Sigmoid colon (tissue), 7 donors: Measurements from ENCODE around the gene WNK2. TPM values are rescaled to one million over a fixed set of nuclear protein-coding genes. Genes with fewer than 3 reads are reported as not detected.

ENCODE experiments used
- DNase-seq: peaks from one replicate; pipeline ENCODE4 v3.0.0-alpha.2; 2019
- H3K27ac ChIP-seq, 4 donors: fragments of 200-600 bp; sonication (generic); one replicate each; pipeline ENCODE4 v1.5.1; 2016 to 2019; ENCODE audit warnings: mild to moderate bottlenecking in 1 of 4
- H3K27me3 ChIP-seq, 3 donors: fragments of 200-600 bp; sonication (generic); one replicate each; pipeline ENCODE4 v1.5.1; 2019; ENCODE audit warnings: mild to moderate bottlenecking in 1 of 3
- H3K36me3 ChIP-seq, 4 donors: fragments of 200-600 bp; sonication (generic); one replicate each; pipeline ENCODE4 v1.5.1; 2016 to 2019
- H3K4me1 ChIP-seq, 4 donors: fragments of 200-600 bp; sonication (generic); one replicate each; pipeline ENCODE4 v1.5.1; 2017 to 2019
- H3K4me3 ChIP-seq, 4 donors: fragments of 200-600 bp; sonication (generic); one replicate each; pipeline ENCODE4 v1.5.1; 2017 to 2019; ENCODE audit warnings: mild to moderate bottlenecking in 2 of 4, moderate library complexity in 1 of 4
- H3K9me3 ChIP-seq, 4 donors: fragments of 200-600 bp in 3 of 4; sonication (generic) in 3 of 4; one replicate each; pipeline versions ENCODE4 v1.5.1 to v1.6.1; 2013 to 2019
- EP300 ChIP-seq, 4 donors: sonication (generic); formaldehyde crosslinking; IDR thresholded peaks; one replicate each; pipeline ENCODE4 v1.6.1; 2017; ENCODE audit warnings: antibody characterized with exemption in 4 of 4
- POLR2A ChIP-seq, 2 donors: fragments of 450-650 bp; IDR thresholded peaks; one replicate each; pipeline ENCODE4 v1.6.1; 2016; ENCODE audit warnings: antibody characterized with exemption in 2 of 2, mild to moderate bottlenecking in 2 of 2, moderate library complexity in 2 of 2
- POLR2AphosphoS5 ChIP-seq, 4 donors: sonication (generic); formaldehyde crosslinking; IDR thresholded peaks; one replicate each; pipeline ENCODE4 v1.6.1; 2017; ENCODE audit warnings: antibody characterized with exemption in 4 of 4
- WGBS, 2 donors: extraction: QIAGEN DNeasy Blood & Tissue Kit; methylation state at CpG; one replicate each; pipeline ENCODE4 v1.1.7; 2013; 5-methylcytosine and 5-hydroxymethylcytosine counted together
- intact Hi-C: fragments of 100-400 bp; cut with DNase I; formaldehyde crosslinking; loops from one replicate; pipeline ENCODE4 v1.15.1; 2023
- polyA plus RNA-seq, 3 donors: library from polyadenylated mRNA; stranded (reverse); fragments of 200-250 nt; gene quantifications; one replicate each; pipeline ENCODE4 v1.2.3, GENCODE V29; 2013
- total RNA-seq, 4 donors: library from RNA; depleted of rRNA; stranded (reverse); fragments of >200 nt; gene quantifications; one replicate each; pipeline ENCODE4 v1.1.0, GENCODE V29; 2016
- TF ChIP-seq, protein P1 (sequence below), 4 experiments: fragments of 450-650 bp in 3 of 4; fragments of 200-600 bp in 1 of 4; IDR thresholded peaks; one replicate each; pipeline ENCODE4 v1.5.1; 2016 to 2019; ENCODE audit warnings: antibody characterized with exemption in 4 of 4, mild to moderate bottlenecking in 3 of 4, moderate library complexity in 2 of 4
- donor health status: healthy with polysubstance abuse.
- donor health status: Bipolar disorder and iron deficiency.
- donor health status: healthy.

The WNK2 gene
- total and polyA plus RNA-seq, 7 donors: 12.6 to 95.8 (median 20.0) TPM

DNA sequence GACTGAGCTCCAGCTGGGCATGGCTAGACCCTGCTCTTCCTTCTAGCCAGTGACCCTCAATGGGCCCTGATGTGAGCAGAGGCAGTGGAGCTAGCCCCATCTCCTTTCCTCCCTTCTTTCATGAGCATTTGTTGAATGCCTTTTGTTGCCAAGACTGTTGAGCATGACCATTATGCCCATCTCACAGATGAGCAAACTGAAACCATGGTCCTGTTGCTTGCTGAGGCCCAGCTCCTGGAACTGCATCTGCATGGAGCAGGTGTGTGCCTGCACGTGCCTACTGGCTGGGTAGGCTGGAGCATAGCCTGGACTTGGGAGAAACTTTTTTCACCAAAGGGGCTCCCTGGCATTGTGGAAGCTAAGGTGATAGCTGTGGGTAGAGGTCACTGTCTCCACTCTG is 3.0 kb upstream of the WNK2 start:
- H3K4me1 ChIP-seq: peaks cover 0 to 29% (median 26%) of the 10 kb centered on the region in 4 donors
- no peak overlapping the region for H3K4me3 ChIP-seq
- WGBS, 2 donors: 68 to 86% methylated on average over 1 of the region's 1 CpG
- H3K9me3 ChIP-seq: no peaks in the 10 kb centered on the region
- no peaks in the 10 kb centered on the region for H3K36me3 ChIP-seq
- TF ChIP-seq EP300 (IDR thresholded peaks at IDR 0.05): no peak
- no peak for TF ChIP-seq POLR2AphosphoS5 (IDR thresholded peaks at IDR 0.05)
- TF ChIP-seq POLR2A (IDR thresholded peaks at IDR 0.05): no peak
- TF ChIP-seq, protein P1, sequence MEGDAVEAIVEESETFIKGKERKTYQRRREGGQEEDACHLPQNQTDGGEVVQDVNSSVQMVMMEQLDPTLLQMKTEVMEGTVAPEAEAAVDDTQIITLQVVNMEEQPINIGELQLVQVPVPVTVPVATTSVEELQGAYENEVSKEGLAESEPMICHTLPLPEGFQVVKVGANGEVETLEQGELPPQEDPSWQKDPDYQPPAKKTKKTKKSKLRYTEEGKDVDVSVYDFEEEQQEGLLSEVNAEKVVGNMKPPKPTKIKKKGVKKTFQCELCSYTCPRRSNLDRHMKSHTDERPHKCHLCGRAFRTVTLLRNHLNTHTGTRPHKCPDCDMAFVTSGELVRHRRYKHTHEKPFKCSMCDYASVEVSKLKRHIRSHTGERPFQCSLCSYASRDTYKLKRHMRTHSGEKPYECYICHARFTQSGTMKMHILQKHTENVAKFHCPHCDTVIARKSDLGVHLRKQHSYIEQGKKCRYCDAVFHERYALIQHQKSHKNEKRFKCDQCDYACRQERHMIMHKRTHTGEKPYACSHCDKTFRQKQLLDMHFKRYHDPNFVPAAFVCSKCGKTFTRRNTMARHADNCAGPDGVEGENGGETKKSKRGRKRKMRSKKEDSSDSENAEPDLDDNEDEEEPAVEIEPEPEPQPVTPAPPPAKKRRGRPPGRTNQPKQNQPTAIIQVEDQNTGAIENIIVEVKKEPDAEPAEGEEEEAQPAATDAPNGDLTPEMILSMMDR (IDR thresholded peaks at IDR 0.05): no peak
- no peak overlapping the region for H3K27ac ChIP-seq
- intact Hi-C loops: loop anchor here (10.0 kb wide), 1 partner anchor 274 kb away; the partner anchor contains the start of genes FAM120A and FAM120AOS
- DNase-seq: no peak
- H3K27me3 ChIP-seq: peaks cover 0 to 6% (median 0%) of the 10 kb centered on the region in 3 donors

GRCh38 chr9:93181672-93182435 is 2.1 kb upstream of the WNK2 start:
- Histone ChIP-seq H3K9me3 (no peaks in the 10 kb centered on the region), H3K4me1 (peaks cover 0 to 39% (median 35%) of the 10 kb centered on the region in 4 donors), H3K27ac (no peak overlapping the region), H3K36me3 (no peaks in the 10 kb centered on the region), H3K4me3 (no peak overlapping the region), H3K27me3 (peaks cover 0 to 6% (median 0%) of the 10 kb centered on the region in 3 donors)
- no peak for DNase-seq
- 84 to 88% methylated on average over 5 of the region's 5 CpGs for WGBS, 2 donors
- intact Hi-C loops: loop anchor here (10.0 kb wide), 1 partner anchor 273 kb away; the partner anchor contains the start of genes FAM120A and FAM120AOS
- TF ChIP-seq, protein P1 (IDR thresholded peaks at IDR 0.05): no peak
- TF ChIP-seq POLR2A (IDR thresholded peaks at IDR 0.05): no peak
- no peak for TF ChIP-seq POLR2AphosphoS5 (IDR thresholded peaks at IDR 0.05)
- TF ChIP-seq EP300 (IDR thresholded peaks at IDR 0.05): no peak

- 33 to 78% methylated on average over 6 of the region's 6 CpGs for WGBS, 2 donors
- H3K4me1 ChIP-seq: peaks cover 0 to 46% (median 42%) of the 10 kb centered on the region in 4 donors
- intact Hi-C loops: loop anchor here (10.0 kb wide), 1 partner anchor 272 kb away; the partner anchor contains the start of genes FAM120A and FAM120AOS
- no peaks in the 10 kb centered on the region for H3K36me3 ChIP-seq
- H3K4me3 ChIP-seq: no peak overlapping the region
- H3K9me3 ChIP-seq: no peaks in the 10 kb centered on the region
- no peak for TF ChIP-seq POLR2A (IDR thresholded peaks at IDR 0.05)
- TF ChIP-seq POLR2AphosphoS5 (IDR thresholded peaks at IDR 0.05): no peak
- no peak for TF ChIP-seq EP300 (IDR thresholded peaks at IDR 0.05)
- TF ChIP-seq, protein P1 (IDR thresholded peaks at IDR 0.05): no peak
- H3K27ac ChIP-seq: peak overlapping the region in 1 of 4 donors; percentile 81
- DNase-seq: no peak
- H3K27me3 ChIP-seq: peaks cover 0 to 6% (median 0%) of the 10 kb centered on the region in 3 donors
Measured at GRCh38 chr9:93182572-93182971, 1.4 kb upstream of the WNK2 start.

DNA sequence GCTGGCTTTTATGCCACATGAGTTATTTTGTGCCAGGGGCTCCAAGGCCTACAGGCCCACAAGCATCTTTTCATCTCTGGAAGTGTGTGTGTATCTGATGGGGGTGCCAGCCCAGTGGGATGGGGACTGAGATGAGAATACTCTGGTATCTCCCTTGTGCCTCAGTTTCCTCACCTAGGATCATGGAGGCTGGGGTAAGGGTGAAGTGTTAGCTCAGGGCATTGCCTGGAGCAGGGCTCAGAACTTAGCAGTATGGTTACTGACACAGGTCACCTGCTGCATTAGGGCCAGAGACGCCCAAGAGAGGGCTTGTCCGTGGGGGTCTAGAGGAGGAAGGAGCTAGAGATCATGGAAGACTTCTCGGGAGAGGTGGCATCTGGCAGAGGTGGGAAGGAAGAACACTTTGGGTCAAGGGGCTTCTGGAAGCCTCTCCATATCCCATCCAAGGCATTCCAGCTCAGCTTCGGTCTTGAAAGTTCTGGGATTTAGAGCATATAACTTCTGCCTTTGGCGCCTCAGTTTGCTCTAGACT is 742 bp upstream of the WNK2 start:
- H3K4me1 ChIP-seq: peaks cover 2 to 52% (median 48%) of the 10 kb centered on the region in 4 donors
- intact Hi-C loops: loop anchor here (10.0 kb wide), 1 partner anchor 272 kb away; the partner anchor contains the start of genes FAM120A and FAM120AOS
- DNase-seq: no peak
- TF ChIP-seq POLR2AphosphoS5 (IDR thresholded peaks at IDR 0.05) (no peak), POLR2A (IDR thresholded peaks at IDR 0.05) (no peak), EP300 (IDR thresholded peaks at IDR 0.05) (no peak)
- TF ChIP-seq, protein P1 (IDR thresholded peaks at IDR 0.05): no peak
- H3K27me3 ChIP-seq: peaks cover 0 to 6% (median 0%) of the 10 kb centered on the region in 3 donors
- H3K36me3 ChIP-seq: no peaks in the 10 kb centered on the region
- WGBS, 2 donors: 66 to 85% methylated on average over 5 of the region's 5 CpGs
- no peaks in the 10 kb centered on the region for H3K9me3 ChIP-seq
- H3K4me3 ChIP-seq: peak overlapping the region in 3 of 4 donors; percentile 54 to 87 (median 66)
- H3K27ac ChIP-seq: peak overlapping the region; percentile 81 to 89 (median 84)
